HEK293T (cell line): ENCODE results near the gene GSTM4.

Experiments
- BHLHE40 ChIP-seq: fragments of 450-650 bp; IDR thresholded peaks from 2 replicates; pipeline ENCODE4 v1.6.1; 2016; ENCODE audit warnings: mild to moderate bottlenecking, moderate library complexity, borderline replicate concordance
- ELF4 ChIP-seq: fragments of 450-650 bp; IDR thresholded peaks from 2 replicates; pipeline ENCODE4 v1.6.1; 2017; ENCODE audit warnings: antibody characterized with exemption
- HDGF ChIP-seq: fragments of 450-650 bp; IDR thresholded peaks from 2 replicates; pipeline ENCODE4 v1.6.1; 2017; ENCODE audit warnings: antibody characterized with exemption, borderline replicate concordance
- L3MBTL2 ChIP-seq: fragments of 450-650 bp; conservative IDR thresholded peaks from 2 replicates; pipeline ENCODE4 v1.6.1; 2016; ENCODE audit warnings: mild to moderate bottlenecking
- NFRKB ChIP-seq: fragments of 450-650 bp; IDR thresholded peaks from 2 replicates; pipeline ENCODE4 v1.6.1; 2016; ENCODE audit warnings: mild to moderate bottlenecking, moderate library complexity
- PKNOX1 ChIP-seq: fragments of 450-650 bp; IDR thresholded peaks from 2 replicates; pipeline ENCODE4 v1.6.1; 2016
- SP1 ChIP-seq: fragments of 450-650 bp; IDR thresholded peaks from 2 replicates; pipeline ENCODE4 v1.6.1; 2017
- SUZ12 ChIP-seq: fragments of 450-650 bp; IDR thresholded peaks from 2 replicates; pipeline ENCODE4 v1.6.1; 2016; ENCODE audit warnings: mild to moderate bottlenecking

GRCh38 chr1:109697066-109697465, 41.2 kb downstream of the GSTM4 start:
- TF ChIP-seq L3MBTL2: no peak
- no peak for TF ChIP-seq SP1
- TF ChIP-seq BHLHE40: no peak
- TF ChIP-seq ELF4: no peak
- no peak for TF ChIP-seq SUZ12
- TF ChIP-seq PKNOX1: no peak
- TF ChIP-seq NFRKB: no peak
- no peak for TF ChIP-seq HDGF
